ENCODE measurements around the gene XPNPEP2.

DNA sequence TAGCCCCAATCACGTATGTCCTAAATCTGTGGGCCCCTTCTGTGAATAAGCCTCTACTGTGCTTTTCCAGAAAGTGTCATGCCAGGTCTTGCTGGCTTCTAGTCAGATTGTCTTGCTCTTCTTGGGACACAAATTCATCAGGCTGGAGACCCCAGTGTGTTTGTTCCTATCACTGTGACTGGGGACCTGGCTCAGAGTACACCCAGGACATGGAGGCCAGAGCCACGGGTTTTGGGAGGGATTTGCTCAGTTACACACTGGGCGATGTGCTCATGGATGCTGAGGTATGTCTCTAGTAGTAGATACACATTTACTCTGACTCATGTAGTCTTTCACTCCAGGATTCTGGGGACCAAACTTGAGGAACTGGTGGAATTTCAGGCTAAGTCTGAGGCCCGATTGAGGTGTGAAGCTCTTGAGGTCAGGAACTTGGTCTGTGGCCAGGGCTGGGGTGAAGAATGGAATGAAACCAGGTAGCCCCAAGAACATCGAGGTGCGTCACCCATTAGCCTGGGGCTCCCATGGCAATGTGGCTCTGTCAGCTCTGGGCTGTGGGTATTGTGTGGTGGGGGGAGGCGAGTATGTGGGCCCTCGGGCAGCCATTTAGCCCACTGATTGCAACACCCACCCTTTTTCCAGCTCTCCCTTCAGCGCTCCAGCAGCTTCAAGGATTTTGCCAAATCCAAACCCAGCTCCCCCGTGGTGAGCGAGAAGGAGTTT, 48.7 kb downstream of the XPNPEP2 start:
- TF ChIP-seq, protein P1, sequence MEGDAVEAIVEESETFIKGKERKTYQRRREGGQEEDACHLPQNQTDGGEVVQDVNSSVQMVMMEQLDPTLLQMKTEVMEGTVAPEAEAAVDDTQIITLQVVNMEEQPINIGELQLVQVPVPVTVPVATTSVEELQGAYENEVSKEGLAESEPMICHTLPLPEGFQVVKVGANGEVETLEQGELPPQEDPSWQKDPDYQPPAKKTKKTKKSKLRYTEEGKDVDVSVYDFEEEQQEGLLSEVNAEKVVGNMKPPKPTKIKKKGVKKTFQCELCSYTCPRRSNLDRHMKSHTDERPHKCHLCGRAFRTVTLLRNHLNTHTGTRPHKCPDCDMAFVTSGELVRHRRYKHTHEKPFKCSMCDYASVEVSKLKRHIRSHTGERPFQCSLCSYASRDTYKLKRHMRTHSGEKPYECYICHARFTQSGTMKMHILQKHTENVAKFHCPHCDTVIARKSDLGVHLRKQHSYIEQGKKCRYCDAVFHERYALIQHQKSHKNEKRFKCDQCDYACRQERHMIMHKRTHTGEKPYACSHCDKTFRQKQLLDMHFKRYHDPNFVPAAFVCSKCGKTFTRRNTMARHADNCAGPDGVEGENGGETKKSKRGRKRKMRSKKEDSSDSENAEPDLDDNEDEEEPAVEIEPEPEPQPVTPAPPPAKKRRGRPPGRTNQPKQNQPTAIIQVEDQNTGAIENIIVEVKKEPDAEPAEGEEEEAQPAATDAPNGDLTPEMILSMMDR (IDR thresholded peaks at IDR 0.05): no peak
- TF ChIP-seq RAD21 (IDR thresholded peaks at IDR 0.05; ENCODE audit: low read length): no peak

Data from SK-N-SH (cell line).